ENCODE data around the gene CDK1.
"Not testable (repeated sequence)": the region's sequence is repeated elsewhere in the genome, so short reads cannot be mapped to it uniquely, and the experiment has no call there.

CDK1 gene

DNA sequence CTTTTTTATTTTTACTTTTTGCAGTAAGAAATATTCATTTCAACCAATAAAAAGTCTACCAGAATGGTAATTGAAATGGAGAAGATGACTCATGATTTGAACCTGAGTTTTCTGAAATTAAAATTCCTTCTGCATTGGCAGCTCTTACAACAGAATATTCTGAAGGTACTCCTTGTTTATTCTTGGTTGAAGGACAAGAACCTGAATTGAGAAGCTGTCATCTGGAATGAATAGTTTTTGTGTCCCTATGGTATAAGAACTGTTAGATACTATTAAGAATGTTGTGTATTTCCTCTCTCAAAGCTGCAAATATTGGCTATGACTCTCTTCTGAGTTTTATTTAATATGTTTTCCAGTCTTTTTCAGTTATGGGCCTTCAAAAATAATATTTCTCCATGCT, 56.1 kb downstream of the CDK1 start:
- H3K4me3 ChIP-seq (ENCODE audit: low read depth, low read length), result no peak overlapping the region
- TF ChIP-seq, protein P1, sequence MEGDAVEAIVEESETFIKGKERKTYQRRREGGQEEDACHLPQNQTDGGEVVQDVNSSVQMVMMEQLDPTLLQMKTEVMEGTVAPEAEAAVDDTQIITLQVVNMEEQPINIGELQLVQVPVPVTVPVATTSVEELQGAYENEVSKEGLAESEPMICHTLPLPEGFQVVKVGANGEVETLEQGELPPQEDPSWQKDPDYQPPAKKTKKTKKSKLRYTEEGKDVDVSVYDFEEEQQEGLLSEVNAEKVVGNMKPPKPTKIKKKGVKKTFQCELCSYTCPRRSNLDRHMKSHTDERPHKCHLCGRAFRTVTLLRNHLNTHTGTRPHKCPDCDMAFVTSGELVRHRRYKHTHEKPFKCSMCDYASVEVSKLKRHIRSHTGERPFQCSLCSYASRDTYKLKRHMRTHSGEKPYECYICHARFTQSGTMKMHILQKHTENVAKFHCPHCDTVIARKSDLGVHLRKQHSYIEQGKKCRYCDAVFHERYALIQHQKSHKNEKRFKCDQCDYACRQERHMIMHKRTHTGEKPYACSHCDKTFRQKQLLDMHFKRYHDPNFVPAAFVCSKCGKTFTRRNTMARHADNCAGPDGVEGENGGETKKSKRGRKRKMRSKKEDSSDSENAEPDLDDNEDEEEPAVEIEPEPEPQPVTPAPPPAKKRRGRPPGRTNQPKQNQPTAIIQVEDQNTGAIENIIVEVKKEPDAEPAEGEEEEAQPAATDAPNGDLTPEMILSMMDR (IDR thresholded peaks at IDR 0.05; ENCODE audit: low read depth, low read length), result no peak

DNA sequence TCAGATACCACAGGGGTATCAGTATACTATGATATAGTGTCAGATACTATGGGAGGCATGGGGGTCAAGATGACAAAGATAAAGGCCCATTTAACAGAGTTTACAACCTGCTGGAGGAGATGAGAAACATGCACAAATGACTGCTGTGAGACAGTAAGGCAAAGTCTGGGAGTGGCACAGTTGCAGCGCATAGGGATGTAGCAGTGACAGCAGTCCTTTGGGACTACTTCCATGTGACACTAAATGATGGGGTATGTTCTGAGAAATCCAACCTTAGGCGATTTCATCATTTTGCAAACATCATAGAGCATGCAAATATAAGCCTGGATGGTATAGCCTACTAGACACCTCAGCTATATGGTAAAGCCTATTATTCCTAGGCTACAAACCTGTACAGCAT, 56.8 kb downstream of the CDK1 start:
- TF ChIP-seq, protein P1 (IDR thresholded peaks at IDR 0.05; ENCODE audit: low read depth, low read length), result no peak
- H3K4me3 ChIP-seq (ENCODE audit: low read depth, low read length), result no peak overlapping the region

DNA sequence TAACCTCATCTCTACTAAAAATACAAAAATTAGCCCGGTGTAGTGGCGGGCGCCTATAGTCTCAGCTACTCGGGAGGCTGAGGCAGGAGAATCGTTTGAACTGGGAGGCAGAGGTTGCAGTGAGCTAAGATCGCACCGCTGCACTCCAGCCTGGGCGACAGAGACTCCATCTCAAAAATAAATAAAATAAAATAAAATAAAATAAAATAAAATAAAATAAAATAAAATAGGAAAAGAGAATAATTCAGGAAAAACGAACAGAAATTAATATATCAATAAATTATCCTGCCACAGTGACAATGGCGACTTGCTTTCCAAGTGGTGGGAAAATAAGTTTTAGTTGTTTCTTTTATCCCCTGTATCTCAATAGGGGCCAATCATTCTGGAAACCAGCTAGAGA, 62.9 kb downstream of the CDK1 start:
- not testable (repeated sequence) for H3K4me3 ChIP-seq (ENCODE audit: low read depth, low read length)

DNA sequence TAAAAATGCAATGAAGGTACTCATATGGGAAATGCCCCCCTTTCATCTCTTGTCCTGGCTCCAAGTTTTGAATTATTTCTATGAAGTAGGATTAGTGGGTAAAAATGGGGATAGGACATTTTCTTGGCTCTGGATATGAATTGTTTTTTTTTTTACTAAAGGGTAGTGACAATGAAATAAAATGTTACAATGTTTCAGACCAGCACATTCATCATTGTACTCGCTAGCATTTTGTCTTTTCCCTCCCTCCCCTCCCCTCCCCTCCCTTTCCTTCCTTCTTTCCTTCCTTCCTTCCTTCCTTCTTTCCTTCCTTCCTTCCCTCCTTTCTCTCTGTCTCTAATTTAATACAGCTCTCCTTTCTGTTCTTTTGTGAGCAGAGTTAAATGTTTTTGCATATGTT, 64.4 kb downstream of the CDK1 start:
- no peak overlapping the region for H3K4me3 ChIP-seq (ENCODE audit: low read depth, low read length)
- TF ChIP-seq, protein P1 (IDR thresholded peaks at IDR 0.05; ENCODE audit: low read depth, low read length), result no peak
